ENCODE results near the gene RFX2. TPM values are rescaled to one million over a fixed set of nuclear protein-coding genes. Genes with fewer than 3 reads are reported as not detected.

The RFX2 gene
- total RNA-seq, 1 experiment from 2014 or later = 3.7 TPM

- H3K4me3 Mint-ChIP-seq = no peak overlapping the region
- H3K27ac ChIP-seq (ENCODE audit: insufficient read length, low read depth, low read length) = no peak overlapping the region
- H3K27me3 Mint-ChIP-seq (ENCODE audit: low read depth) = no peaks in the 10 kb centered on the region
Measured at GRCh38 chr19:5960005-5961001, 150.0 kb downstream of the RFX2 start.

More at GRCh38 chr19:5960005-5961001, 150.0 kb downstream of the RFX2 start:
- no peak overlapping the region for H3K4ac ChIP-seq (ENCODE audit: low read depth, low read length)
- H4K8ac ChIP-seq (replicated peaks; ENCODE audit: insufficient read length, low read depth, low read length) = no peak overlapping the region
- H3K4me2 ChIP-seq (ENCODE audit: insufficient read depth, insufficient read length, low read length) = no peak overlapping the region
- H4K5ac ChIP-seq (ENCODE audit: insufficient read length, low read depth, low read length) = no peak overlapping the region
- H4K91ac ChIP-seq (ENCODE audit: insufficient read length, low read depth, low read length) = no peak overlapping the region
- peaks cover 48% of the 10 kb centered on the region; the same call in 1 of the 2 replicates for H3K79me2 ChIP-seq (ENCODE audit: insufficient read depth, low read length)
- no peak overlapping the region for H2BK120ac ChIP-seq (ENCODE audit: low read depth, low read length, poor library complexity, severe bottlenecking)
- peaks cover 10% of the 10 kb centered on the region; the same call in 1 of the 2 replicates for H3K4me1 ChIP-seq (ENCODE audit: insufficient read depth, low read length)
- WGBS (ENCODE audit: extremely low coverage, insufficient read length, low lambda C conversion rate) = no CpG with 5 or more reads among the region's 18 CpGs
- no peak overlapping the region for H3K23ac ChIP-seq (ENCODE audit: insufficient read length, low read depth, low read length)
- no peak overlapping the region for H2AK5ac ChIP-seq (ENCODE audit: insufficient read length, low read length)
- Mint-ChIP-seq H3K36me3 (ENCODE audit: insufficient read depth in 1 of 3, low read depth in 3 of 3) (no peaks in the 10 kb centered on the region; a peak in 1 of 7 replicates), H3K9me3 (no peaks in the 10 kb centered on the region), H3K27ac (peak overlapping the region in 2 of 3 experiments; percentile 11 to 23; a peak in 3 of 7 replicates), H3K4me1 (peaks cover 54 to 58% of the 10 kb centered on the region in 2 experiments)
- H4K20me1 ChIP-seq (ENCODE audit: control insufficient read depth, insufficient read depth, insufficient read length) = peaks cover 5% of the 10 kb centered on the region
- no peak overlapping the region for H3K9ac ChIP-seq (ENCODE audit: extremely low read depth, insufficient read length, low read length)
- H3K9me3 ChIP-seq (ENCODE audit: control insufficient read depth, low read depth, low read length) = no peaks in the 10 kb centered on the region
- TF ChIP-seq CTCF (conservative IDR thresholded peaks at IDR 0.05) = no peak
- H2BK20ac ChIP-seq (ENCODE audit: low read depth, low read length, poor library complexity, severe bottlenecking) = no peak overlapping the region
- no peak overlapping the region for H3K56ac ChIP-seq (ENCODE audit: insufficient read length, low read depth, low read length)
- no peak overlapping the region for H2BK15ac ChIP-seq (ENCODE audit: low read depth, low read length)
- no peak overlapping the region for H2AFZ ChIP-seq (ENCODE audit: low read length)
- H3K79me1 ChIP-seq (ENCODE audit: insufficient read depth, low read depth, low read length, poor library complexity, severe bottlenecking) = peaks cover 4% of the 10 kb centered on the region
- no peaks in the 10 kb centered on the region for H3K27me3 ChIP-seq (ENCODE audit: insufficient read depth, low read length)
- no peak overlapping the region for H2BK12ac ChIP-seq (ENCODE audit: insufficient read length, low read depth, low read length)
- no peak overlapping the region for H3K14ac ChIP-seq (ENCODE audit: insufficient read depth, low read length)
- no peak overlapping the region for H3T11ph ChIP-seq (ENCODE audit: low read length)
- H2BK5ac ChIP-seq (ENCODE audit: insufficient read length, low read length) = no peak overlapping the region
- no peaks in the 10 kb centered on the region for H3K23me2 ChIP-seq (ENCODE audit: insufficient read length, low read depth, low read length, poor library complexity, severe bottlenecking)
- H3K18ac ChIP-seq (ENCODE audit: insufficient read length, low read depth, low read length) = no peak overlapping the region
- no peak for DNase-seq
